Mesodermal cell (in vitro differentiated cells): ENCODE data around the gene F10.

Experiments
- H3K27ac ChIP-seq: 2 replicates; pipeline ENCODE4 v1.7.0; 2013; ENCODE audit warnings: mild to moderate bottlenecking, low read depth, low read length, moderate library complexity; ENCODE audit not compliant: severe bottlenecking
- H3K36me3 ChIP-seq: 2 replicates; pipeline ENCODE4 v1.7.1; 2013; ENCODE audit warnings: mild to moderate bottlenecking, low read length, moderate library complexity; ENCODE audit not compliant: control insufficient read depth, insufficient read depth
- H3K4me1 ChIP-seq: one replicate; pipeline ENCODE4 v1.7.1; 2013; ENCODE audit warnings: mild to moderate bottlenecking, low read length; ENCODE audit not compliant: insufficient read depth, control insufficient read depth, poor library complexity, severe bottlenecking
- H3K4me3 ChIP-seq: 2 replicates; pipeline ENCODE4 v1.7.0; 2013; ENCODE audit warnings: low read length, control low read depth, mild to moderate bottlenecking; ENCODE audit not compliant: insufficient read depth, poor library complexity, severe bottlenecking; ENCODE audit errors: extremely low read depth
- H3K9me3 ChIP-seq: 2 replicates; pipeline ENCODE4 v1.7.1; 2013; ENCODE audit warnings: mild to moderate bottlenecking, low read length, moderate library complexity; ENCODE audit not compliant: control insufficient read depth
- WGBS, 2 experiments: methylation state at CpG; one replicate each; pipeline ENCODE4 v1.1.5; 2013; ENCODE audit warnings: missing lambda C conversion rate in 2 of 2; ENCODE audit not compliant: insufficient coverage in 2 of 2; 5-methylcytosine and 5-hydroxymethylcytosine counted together

Gene F10

DNA sequence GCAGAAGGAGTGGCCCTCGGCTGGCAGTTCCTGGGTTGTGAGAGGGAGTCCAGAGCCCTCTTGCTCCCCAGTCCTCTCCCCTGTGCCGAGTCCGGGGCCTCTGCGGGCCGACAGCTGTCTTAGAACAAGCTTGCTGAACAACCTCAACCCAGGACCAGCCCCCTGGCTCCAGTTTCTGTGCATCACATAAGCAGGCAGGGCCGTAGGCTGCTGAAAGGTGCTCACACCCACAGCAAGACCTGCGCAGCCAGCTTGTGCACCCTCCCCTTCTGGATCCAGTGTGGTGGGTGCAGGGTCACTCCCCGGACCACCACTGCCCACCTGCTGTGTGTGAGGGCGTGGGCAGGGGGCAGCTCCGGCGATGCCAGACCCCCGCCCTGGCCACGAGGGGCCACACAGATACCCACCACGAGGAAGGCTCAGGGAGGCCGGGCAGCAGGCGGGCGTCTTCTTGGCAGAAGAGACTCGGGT, 42.2 kb upstream of the F10 start:
- Histone ChIP-seq H3K27ac (no peak overlapping the region), H3K36me3 (no peaks in the 10 kb centered on the region), H3K4me1 (no peaks in the 10 kb centered on the region), H3K9me3 (no peaks in the 10 kb centered on the region), H3K4me3 (no peak overlapping the region)
- WGBS, 2 experiments, result 91 to 94% methylated on average over 15 of the region's 18 CpGs

DNA sequence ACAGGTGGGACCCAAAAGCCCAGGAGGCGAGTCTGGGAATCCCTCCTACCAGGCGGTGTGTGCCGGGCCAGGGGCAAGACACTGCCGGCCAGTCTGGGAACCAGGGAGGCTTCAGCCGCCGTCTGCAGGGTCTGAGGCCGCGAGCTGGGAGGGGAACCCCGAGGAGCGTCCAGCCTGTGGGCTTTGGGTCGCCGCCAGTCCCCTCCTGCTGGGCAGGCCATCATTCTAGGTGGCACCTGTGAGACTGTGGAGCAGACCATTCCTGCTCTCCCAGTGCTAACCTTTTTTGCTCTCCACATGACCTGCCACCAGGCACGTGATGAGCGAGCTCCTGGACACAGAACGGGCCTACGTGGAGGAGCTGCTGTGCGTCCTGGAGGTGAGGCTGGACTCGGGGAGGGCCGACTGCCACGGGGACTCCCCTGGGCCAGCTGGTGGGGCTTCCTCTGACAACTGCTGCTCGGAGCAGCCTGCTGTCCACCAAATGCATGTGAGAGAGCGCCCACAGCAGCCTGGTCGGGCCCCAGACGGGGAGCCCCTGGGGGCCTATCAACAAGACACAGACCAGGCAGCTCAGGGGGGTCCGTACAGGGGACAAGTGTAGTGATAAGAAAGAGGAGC, 41.6 kb upstream of the F10 start:
- no peak overlapping the region for H3K4me3 ChIP-seq
- no peaks in the 10 kb centered on the region for H3K4me1 ChIP-seq
- H3K27ac ChIP-seq, result no peak overlapping the region
- WGBS, 2 experiments, result 89 to 91% methylated on average over 23 to 24 of the region's 25 CpGs
- H3K9me3 ChIP-seq, result no peaks in the 10 kb centered on the region
- no peaks in the 10 kb centered on the region for H3K36me3 ChIP-seq

DNA sequence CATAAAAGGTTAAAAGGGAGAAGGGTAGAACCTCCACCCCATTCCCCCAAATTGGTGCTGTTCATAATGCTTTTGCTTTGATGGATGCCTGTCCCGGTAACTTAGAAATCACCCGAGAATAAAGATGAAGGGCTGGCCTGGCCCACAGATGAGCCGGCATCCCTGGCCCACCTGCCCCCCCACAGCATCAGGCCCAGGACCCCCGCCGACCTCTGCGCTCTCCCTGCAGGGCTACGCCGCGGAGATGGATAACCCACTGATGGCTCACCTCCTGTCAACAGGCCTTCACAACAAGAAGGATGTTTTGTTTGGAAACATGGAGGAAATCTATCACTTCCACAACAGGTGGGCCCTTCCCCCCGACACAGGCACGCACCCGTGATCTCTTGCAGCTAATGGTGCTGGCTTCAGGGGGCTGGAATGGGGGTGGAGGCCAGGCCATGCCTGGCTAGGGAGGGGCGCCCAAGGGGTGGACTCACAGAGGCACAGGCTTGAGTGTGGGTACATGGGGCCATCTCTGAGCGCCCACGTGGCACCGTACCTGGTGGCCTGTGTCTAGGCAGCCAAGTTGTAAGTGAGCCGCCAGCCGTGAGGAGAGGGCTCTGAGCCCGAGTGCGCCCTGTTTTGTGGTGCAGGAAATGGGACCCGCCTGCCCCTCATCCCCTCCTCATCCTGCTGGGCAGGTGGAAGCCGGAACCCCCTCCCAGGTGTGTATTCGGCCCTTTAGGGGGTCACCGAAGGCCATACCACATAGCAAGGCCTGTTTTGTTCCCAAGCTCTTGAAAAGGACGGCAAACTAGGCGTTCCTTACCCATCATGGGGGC, 40.2 kb upstream of the F10 start:
- H3K36me3 ChIP-seq, result no peaks in the 10 kb centered on the region
- no peak overlapping the region for H3K4me3 ChIP-seq
- H3K9me3 ChIP-seq, result no peaks in the 10 kb centered on the region
- H3K4me1 ChIP-seq, result no peaks in the 10 kb centered on the region
- no peak overlapping the region for H3K27ac ChIP-seq
- 80 to 93% methylated on average over 17 to 21 of the region's 26 CpGs for WGBS, 2 experiments

DNA sequence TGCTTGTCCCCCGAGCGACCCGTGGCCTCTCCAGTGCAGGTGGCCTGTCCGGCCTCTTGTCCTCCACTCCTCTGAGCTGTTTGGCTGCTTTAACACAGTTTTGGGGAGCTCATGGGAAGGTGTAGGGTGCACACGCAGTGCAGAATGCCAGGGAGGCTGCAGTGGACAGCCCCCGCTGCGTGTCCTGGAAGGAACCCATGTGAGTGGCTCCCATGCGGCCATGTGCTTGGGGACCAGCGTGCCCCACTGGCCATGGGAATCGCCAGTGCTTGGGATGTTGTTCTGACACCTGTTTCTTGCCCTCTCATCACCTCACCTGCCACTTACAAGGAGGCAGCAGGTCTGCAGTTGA, 39.6 kb upstream of the F10 start:
- Histone ChIP-seq H3K36me3 (no peaks in the 10 kb centered on the region), H3K9me3 (no peaks in the 10 kb centered on the region), H3K27ac (no peak overlapping the region), H3K4me3 (no peak overlapping the region), H3K4me1 (no peaks in the 10 kb centered on the region)
- 82 to 88% methylated on average over 10 of the region's 10 CpGs for WGBS, 2 experiments

DNA sequence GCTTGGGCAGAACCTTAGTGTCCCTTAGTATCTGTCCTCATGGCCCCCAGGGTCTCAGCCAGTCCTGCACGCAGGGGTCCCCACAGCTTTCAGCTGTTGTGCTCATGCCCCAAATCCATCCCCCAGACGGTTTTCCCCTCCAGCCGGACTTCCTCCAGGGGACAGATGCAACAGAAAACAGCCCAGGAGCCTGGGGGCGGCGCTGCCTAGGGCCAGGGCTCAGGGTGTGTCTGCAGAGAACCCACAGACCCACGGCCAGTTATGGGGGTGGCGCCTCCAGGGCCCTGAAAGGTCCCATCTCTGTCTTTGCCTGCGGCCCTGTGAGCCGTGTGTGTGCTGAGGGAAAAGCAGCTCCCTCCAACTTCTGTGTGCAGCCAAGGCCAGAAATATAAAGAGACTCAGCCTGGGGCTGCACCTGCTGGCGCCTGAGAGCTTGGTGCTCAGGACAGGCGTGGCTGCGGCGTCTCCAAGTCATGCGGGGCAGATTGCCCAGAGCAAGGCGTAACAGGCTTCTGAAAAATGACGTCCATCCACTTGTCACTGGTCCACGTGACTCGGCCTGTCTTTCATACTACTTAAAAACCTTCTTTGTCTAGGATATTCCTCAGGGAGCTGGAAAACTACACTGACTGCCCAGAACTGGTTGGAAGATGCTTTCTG, 39.1 kb upstream of the F10 start:
- H3K4me3 ChIP-seq, result no peak overlapping the region
- H3K36me3 ChIP-seq, result no peaks in the 10 kb centered on the region
- H3K4me1 ChIP-seq, result no peaks in the 10 kb centered on the region
- H3K9me3 ChIP-seq, result no peaks in the 10 kb centered on the region
- WGBS, 2 experiments, result 88 to 93% methylated on average over 16 of the region's 18 CpGs
- H3K27ac ChIP-seq, result no peak overlapping the region

DNA sequence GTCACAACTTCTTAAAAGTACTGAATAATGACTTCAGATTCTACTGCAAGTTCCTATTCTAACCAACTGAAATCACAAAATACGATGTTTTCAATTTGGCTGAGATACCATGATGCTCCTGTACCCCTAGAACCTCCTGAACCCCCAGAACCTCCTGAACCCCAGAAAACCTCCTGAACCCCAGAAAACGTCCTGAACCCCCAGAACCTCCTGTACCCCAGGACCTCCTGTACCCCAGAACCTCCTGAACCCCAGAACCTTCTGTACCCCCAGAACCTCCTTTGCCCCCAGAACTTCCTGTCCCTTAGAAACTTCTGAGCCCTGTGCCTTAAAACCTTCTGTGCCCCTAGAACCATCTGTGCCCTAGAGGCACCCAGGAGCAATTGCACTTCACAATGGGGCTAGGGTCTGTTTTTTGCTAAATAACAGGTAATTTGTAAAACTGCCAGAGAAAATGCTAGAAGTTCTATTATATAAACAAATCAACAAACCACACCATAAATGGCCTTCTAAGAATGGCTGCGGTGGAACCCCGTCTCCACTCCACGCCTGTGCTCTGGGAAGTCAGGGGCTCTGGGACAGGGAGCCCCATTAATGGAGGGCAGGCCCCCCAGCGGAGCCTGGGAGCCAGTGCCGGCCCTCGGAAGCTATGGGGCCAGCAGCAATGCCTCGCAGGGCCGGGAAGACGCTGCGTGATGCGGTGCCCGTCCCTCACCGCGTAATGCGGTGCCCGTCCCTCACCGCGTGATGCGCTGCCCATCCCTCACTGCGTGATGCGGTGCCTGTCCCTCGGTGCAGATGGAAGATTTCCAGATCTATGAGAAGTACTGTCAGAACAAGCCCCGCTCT, 38.3 kb upstream of the F10 start:
- H3K4me1 ChIP-seq, result no peaks in the 10 kb centered on the region
- H3K4me3 ChIP-seq, result no peak overlapping the region
- H3K9me3 ChIP-seq, result no peaks in the 10 kb centered on the region
- no peak overlapping the region for H3K27ac ChIP-seq
- H3K36me3 ChIP-seq, result no peaks in the 10 kb centered on the region
- WGBS, 2 experiments, result 94 to 95% methylated on average over 24 of the region's 25 CpGs

DNA sequence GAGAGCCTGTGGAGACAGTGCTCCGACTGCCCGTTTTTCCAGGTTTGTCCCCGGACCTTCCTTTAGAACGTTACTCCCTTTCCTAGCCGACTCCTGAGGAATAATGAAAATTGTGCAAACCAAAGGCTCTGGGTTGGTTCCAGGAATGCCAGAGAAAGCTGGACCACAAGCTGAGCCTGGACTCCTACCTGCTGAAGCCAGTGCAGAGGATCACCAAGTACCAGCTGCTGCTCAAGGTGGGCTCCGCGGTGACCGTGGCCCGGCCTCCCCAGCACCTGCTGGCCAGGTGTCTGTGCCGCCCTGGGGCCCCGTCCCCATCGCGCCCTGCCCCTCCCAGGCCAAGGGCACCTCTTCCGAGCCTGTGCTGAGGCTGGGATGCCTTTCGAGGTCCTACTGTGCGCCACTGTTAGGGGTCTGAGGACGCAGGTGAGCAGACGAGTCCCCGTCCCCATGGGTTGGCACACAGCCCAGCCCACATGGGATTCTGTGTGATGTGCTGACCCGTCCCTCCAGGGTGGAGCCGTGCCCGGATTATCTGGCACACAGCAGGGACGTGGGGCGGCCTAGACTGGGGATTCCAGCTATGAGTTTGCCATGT, 37.6 kb upstream of the F10 start:
- Histone ChIP-seq H3K4me3 (no peak overlapping the region), H3K9me3 (no peaks in the 10 kb centered on the region), H3K27ac (no peak overlapping the region), H3K4me1 (no peaks in the 10 kb centered on the region), H3K36me3 (no peaks in the 10 kb centered on the region)
- WGBS, 2 experiments, result 91 to 92% methylated on average over 24 of the region's 24 CpGs

DNA sequence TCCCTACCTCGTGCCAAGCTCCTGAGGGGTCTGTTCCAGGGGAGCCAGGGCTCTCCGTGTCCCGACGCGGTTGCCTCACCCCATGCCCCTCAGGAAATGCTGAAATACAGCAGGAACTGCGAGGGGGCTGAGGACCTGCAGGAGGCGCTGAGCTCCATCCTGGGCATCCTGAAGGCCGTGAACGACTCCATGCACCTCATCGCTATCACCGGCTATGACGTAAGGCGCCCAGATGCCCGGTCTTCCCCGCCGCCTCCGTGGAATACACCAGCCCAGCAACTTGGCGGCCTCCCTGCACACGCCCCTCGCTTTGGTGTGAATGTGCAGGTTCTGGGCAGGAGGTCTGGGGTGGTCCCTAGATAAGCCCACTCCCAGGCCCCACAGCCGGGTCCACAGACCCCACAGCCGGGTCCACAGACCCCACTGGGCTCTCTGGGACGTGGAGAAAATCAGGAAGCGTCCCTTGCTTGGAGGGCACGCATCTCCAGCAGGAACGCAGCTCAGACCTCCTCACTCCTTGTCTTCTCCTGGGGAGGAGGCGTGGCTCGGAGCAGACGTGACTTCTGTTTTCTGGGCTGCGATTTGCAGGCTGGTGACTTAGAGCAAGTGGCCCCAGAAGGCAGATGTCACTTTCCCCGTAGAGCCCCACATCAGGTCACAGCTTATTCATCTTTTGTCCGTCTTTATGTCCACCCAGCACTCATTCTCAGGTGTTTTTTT, 36.4 kb upstream of the F10 start:
- Histone ChIP-seq H3K9me3 (no peaks in the 10 kb centered on the region), H3K36me3 (no peaks in the 10 kb centered on the region), H3K4me3 (no peak overlapping the region), H3K4me1 (no peaks in the 10 kb centered on the region), H3K27ac (no peak overlapping the region)
- WGBS, 2 experiments, result 83 to 84% methylated on average over 23 of the region's 32 CpGs

DNA sequence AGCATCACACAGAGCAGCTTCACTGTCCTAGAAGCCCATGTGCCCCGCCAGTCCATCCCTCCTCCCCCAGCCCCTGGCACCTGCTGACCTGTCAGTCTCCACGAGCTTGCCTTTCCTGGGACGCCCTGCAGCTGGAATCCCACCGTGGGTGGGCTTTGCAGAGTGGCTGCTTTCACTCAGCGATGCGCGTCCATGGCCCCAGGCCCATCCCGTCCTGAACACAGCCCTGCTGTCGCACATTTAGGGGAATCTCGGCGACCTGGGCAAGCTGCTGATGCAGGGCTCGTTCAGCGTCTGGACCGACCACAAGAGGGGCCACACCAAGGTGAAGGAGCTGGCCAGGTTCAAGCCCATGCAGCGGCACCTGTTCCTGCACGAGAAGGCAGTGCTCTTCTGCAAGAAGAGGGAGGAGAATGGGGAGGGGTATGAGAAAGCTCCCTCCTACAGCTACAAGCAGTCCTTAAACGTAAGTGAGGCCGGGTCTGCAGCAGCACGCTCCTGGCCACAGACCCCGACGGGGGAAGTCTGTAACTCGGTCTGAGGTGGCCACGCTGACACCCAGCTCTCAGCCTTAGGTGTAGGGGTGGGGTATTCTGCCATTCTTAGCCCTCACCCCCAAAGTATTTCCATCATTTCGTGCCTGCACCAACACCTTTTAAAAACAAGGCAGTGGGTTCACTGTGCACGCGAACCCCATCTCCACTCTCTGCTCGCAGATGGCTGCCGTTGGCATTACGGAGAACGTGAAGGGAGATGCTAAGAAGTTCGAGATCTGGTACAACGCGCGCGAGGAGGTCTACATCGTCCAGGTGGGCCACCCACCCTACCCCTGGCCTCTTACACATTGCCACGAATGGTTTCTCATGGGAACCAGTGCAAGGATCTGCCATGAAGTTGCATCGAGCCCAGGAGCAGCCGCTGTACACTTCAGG, 35.3 kb upstream of the F10 start:
- Histone ChIP-seq H3K9me3 (no peaks in the 10 kb centered on the region), H3K4me3 (no peak overlapping the region), H3K36me3 (no peaks in the 10 kb centered on the region), H3K27ac (no peak overlapping the region), H3K4me1 (no peaks in the 10 kb centered on the region)
- 91 to 93% methylated on average over 30 to 35 of the region's 39 CpGs for WGBS, 2 experiments
